ENCODE results near the gene MEX3D. TPM values are rescaled to one million over a fixed set of nuclear protein-coding genes. Genes with fewer than 3 reads are reported as not detected.

Gene MEX3D
- total RNA-seq, 1 experiment from 2014 or later, result 69.2 TPM

GRCh38 chr19:1579222-1579621 lies 11.1 kb upstream of the MEX3D start:
- ChIA-PET POLR2A (no interaction called here), RAD21 (ENCODE audit: low non-redundant PET in 1 of 2, low total read pairs in 2 of 2, uncharacterized antibody in 2 of 2, unreplicated experiment in 2 of 2) (no interaction called here), CTCF (no interaction called here)
- TF ChIP-seq POLR2AphosphoS5 (IDR thresholded peaks at IDR 0.05; ENCODE audit: low read depth, low read length) (no peak), RAD21 (IDR thresholded peaks at IDR 0.05; ENCODE audit: low read depth) (no peak), YY1 (IDR thresholded peaks at IDR 0.05; ENCODE audit: extremely low read depth, insufficient replicate concordance, low read depth, low read length) (no peak), ZNF274 (IDR thresholded peaks at IDR 0.05; ENCODE audit: low read depth, low read length) (no peak), FOSL1 (IDR thresholded peaks at IDR 0.05; ENCODE audit: low read depth) (no peak), EZH2 (IDR thresholded peaks at IDR 0.05) (no peak), CTCF (IDR thresholded peaks at IDR 0.05 in 2 of 3, conservative IDR thresholded peaks at IDR 0.05 in 1 of 3; ENCODE audit: borderline replicate concordance in 1 of 3, insufficient read depth in 1 of 3, low read depth in 2 of 3, low read length in 2 of 3) (no peak), SIN3A (IDR thresholded peaks at IDR 0.05; ENCODE audit: low read depth) (no peak), TCF7L2 (IDR thresholded peaks at IDR 0.05; ENCODE audit: borderline replicate concordance, extremely low read depth, insufficient read depth, insufficient read length) (no peak), ZBTB33 (IDR thresholded peaks at IDR 0.05; ENCODE audit: extremely low read depth, insufficient replicate concordance, low read length) (no peak), CEBPB (IDR thresholded peaks at IDR 0.05; ENCODE audit: low read depth) (no peak), JUND (IDR thresholded peaks at IDR 0.05) (no peak), POLR2A (IDR thresholded peaks at IDR 0.05; ENCODE audit: borderline replicate concordance, extremely low read depth, insufficient read depth, insufficient read length) (no peak), ELF1 (IDR thresholded peaks at IDR 0.05; ENCODE audit: borderline replicate concordance, low read depth) (no peak), REST (IDR thresholded peaks at IDR 0.05; ENCODE audit: low read depth) (no peak)
- H3K79me2 ChIP-seq (ENCODE audit: insufficient read depth, low read length), result no peaks in the 10 kb centered on the region
- no peaks in the 10 kb centered on the region for H3K27me3 ChIP-seq (ENCODE audit: insufficient read depth, low read length)
- no peak for DNase-seq (ENCODE audit: low read depth, low spot score)
- no peak overlapping the region for H3K9ac ChIP-seq (ENCODE audit: low read length)
- no peak overlapping the region for H3K27ac ChIP-seq (ENCODE audit: low read depth, low read length)
- no peak overlapping the region for H2AFZ ChIP-seq (ENCODE audit: low read depth, low read length, poor library complexity, severe bottlenecking)
- no TSS peak for BruUV-seq (replicated peaks)
- H3K4me2 ChIP-seq (ENCODE audit: low read length), result no peak overlapping the region
- no peaks in the 10 kb centered on the region for H3K4me1 ChIP-seq (ENCODE audit: control insufficient read depth in 1 of 2, insufficient read depth in 2 of 2, low read length in 2 of 2)
- no peak overlapping the region for H3K4me3 ChIP-seq (replicated peaks in 1 of 2; ENCODE audit: low read depth in 1 of 2, low read length in 2 of 2)
- no peaks in the 10 kb centered on the region for H4K20me1 ChIP-seq (ENCODE audit: insufficient read depth)
- ATAC-seq, result no peak
- H3K9me3 ChIP-seq (ENCODE audit: control insufficient read depth in 1 of 2, insufficient read depth in 1 of 2, low read depth in 1 of 2, low read length in 2 of 2), result no peaks in the 10 kb centered on the region
- no peaks in the 10 kb centered on the region for H3K9me2 ChIP-seq (ENCODE audit: insufficient read depth)
- intact Hi-C loops (cut with micrococcal nuclease), result no loop called here
- H3K36me3 ChIP-seq (ENCODE audit: control insufficient read depth in 1 of 2, insufficient read depth in 2 of 2, low read length in 2 of 2), result peaks cover 4 to 11% of the 10 kb centered on the region in 2 experiments; a peak in 1 of 4 replicates

Data from HCT116 (cell line).